Measurements from ENCODE around the gene RBM33.
"Not testable (repeated sequence)": the region's sequence is repeated elsewhere in the genome, so short reads cannot be mapped to it uniquely, and the experiment has no call there.

RBM33 gene

GRCh38 chr7:155686620-155687324, 42.3 kb downstream of the RBM33 start:
- WGBS (ENCODE audit: insufficient coverage, insufficient read length): no CpG with 5 or more reads among the region's 2 CpGs
- DNase-seq (ENCODE audit: low read depth, low spot score); H3K36me3 ChIP-seq (ENCODE audit: control insufficient read depth, insufficient read depth, low read length): not testable (repeated sequence)

GRCh38 chr7:155688237-155688636, 43.8 kb downstream of the RBM33 start:
- H3K4me3 ChIP-seq (ENCODE audit: low read length); H3K27me3 ChIP-seq (ENCODE audit: control insufficient read depth, insufficient read depth, low read length); H3K9me3 ChIP-seq (ENCODE audit: control insufficient read depth, insufficient read depth, low read length); H3K36me3 ChIP-seq (ENCODE audit: control insufficient read depth, insufficient read depth, low read length); H3K4me1 ChIP-seq (ENCODE audit: control insufficient read depth, insufficient read depth, low read length); H3K27ac ChIP-seq (ENCODE audit: low read length); DNase-seq (ENCODE audit: low read depth, low spot score): not testable (repeated sequence)
- WGBS (ENCODE audit: insufficient coverage, insufficient read length): no CpG with 5 or more reads among the region's 2 CpGs

More at GRCh38 chr7:155686620-155687324, 42.3 kb downstream of the RBM33 start:
- H3K27ac ChIP-seq (ENCODE audit: low read length); H3K9me3 ChIP-seq (ENCODE audit: control insufficient read depth, insufficient read depth, low read length); H3K4me3 ChIP-seq (ENCODE audit: low read length); H3K4me1 ChIP-seq (ENCODE audit: control insufficient read depth, insufficient read depth, low read length); H3K27me3 ChIP-seq (ENCODE audit: control insufficient read depth, insufficient read depth, low read length): not testable (repeated sequence)

- not testable (repeated sequence) for H3K9me3 ChIP-seq (ENCODE audit: control insufficient read depth, insufficient read depth, low read length); DNase-seq (ENCODE audit: low read depth, low spot score); H3K36me3 ChIP-seq (ENCODE audit: control insufficient read depth, insufficient read depth, low read length); H3K4me3 ChIP-seq (ENCODE audit: low read length); H3K27ac ChIP-seq (ENCODE audit: low read length); H3K27me3 ChIP-seq (ENCODE audit: control insufficient read depth, insufficient read depth, low read length); H3K4me1 ChIP-seq (ENCODE audit: control insufficient read depth, insufficient read depth, low read length)
- WGBS (ENCODE audit: insufficient coverage, insufficient read length): no CpG with 5 or more reads among the region's 3 CpGs
Observed at GRCh38 chr7:155690655-155691054, 46.2 kb downstream of the RBM33 start.

DNA sequence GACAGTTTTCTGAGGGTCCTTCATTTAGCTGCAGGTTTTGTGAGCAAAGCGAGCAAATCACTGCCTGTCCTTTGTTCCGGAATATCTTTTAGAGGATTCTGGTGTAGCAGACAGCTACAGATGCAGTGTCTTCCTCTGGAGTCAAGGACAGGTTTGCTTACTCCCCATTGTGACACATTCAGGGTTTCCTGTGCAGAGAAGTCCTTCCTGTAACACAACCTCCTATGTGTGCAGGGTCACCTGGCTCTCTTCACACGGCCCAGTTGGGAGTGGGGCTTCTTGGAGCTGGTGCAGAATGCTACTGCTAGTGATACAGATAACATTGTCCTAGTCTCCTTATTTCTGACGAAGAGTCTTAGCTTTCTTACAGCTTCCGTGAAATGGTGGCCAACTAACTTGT, 47.9 kb downstream of the RBM33 start:
- Histone ChIP-seq H3K4me3 (ENCODE audit: low read length) (no peak overlapping the region), H3K4me1 (ENCODE audit: control insufficient read depth, insufficient read depth, low read length) (no peaks in the 10 kb centered on the region), H3K36me3 (ENCODE audit: control insufficient read depth, insufficient read depth, low read length) (no peaks in the 10 kb centered on the region), H3K27me3 (ENCODE audit: control insufficient read depth, insufficient read depth, low read length) (no peaks in the 10 kb centered on the region), H3K9me3 (ENCODE audit: control insufficient read depth, insufficient read depth, low read length) (no peaks in the 10 kb centered on the region), H3K27ac (ENCODE audit: low read length) (no peak overlapping the region)
- no CpG with 5 or more reads among the region's 5 CpGs for WGBS (ENCODE audit: insufficient coverage, insufficient read length)
- no peak for DNase-seq (ENCODE audit: low read depth, low spot score)

DNA sequence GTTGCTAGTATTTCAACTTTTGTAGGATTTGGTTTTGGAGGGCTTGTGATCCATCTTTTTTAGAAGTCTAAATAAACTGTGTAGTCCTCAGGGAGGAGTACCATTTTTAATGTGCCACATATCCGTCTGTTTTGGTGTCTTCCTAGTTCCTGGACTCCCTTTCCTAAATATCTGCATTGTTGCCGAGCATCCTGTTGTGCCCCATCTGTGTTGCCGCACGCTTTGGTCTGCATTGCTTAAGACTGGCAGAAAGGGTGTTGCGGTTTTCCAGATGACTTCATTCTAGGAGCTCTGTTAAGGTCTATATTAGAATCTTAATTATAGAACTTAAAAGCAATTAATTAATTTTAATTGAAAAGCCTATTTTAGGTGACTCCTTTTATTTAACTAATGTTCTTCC, 49.4 kb downstream of the RBM33 start:
- Histone ChIP-seq H3K27ac (ENCODE audit: low read length) (no peak overlapping the region), H3K9me3 (ENCODE audit: control insufficient read depth, insufficient read depth, low read length) (no peaks in the 10 kb centered on the region), H3K27me3 (ENCODE audit: control insufficient read depth, insufficient read depth, low read length) (no peaks in the 10 kb centered on the region), H3K4me1 (ENCODE audit: control insufficient read depth, insufficient read depth, low read length) (no peaks in the 10 kb centered on the region), H3K36me3 (ENCODE audit: control insufficient read depth, insufficient read depth, low read length) (no peaks in the 10 kb centered on the region), H3K4me3 (ENCODE audit: low read length) (no peak overlapping the region)
- DNase-seq (ENCODE audit: low read depth, low spot score): no peak
- no CpG with 5 or more reads among the region's 5 CpGs for WGBS (ENCODE audit: insufficient coverage, insufficient read length)

GRCh38 chr7:155694851-155695250, 50.4 kb downstream of the RBM33 start:
- no peak for DNase-seq (ENCODE audit: low read depth, low spot score)
- H3K27ac ChIP-seq (ENCODE audit: low read length): no peak overlapping the region
- WGBS (ENCODE audit: insufficient coverage, insufficient read length): no CpG with 5 or more reads among the region's 5 CpGs
- H3K4me1 ChIP-seq (ENCODE audit: control insufficient read depth, insufficient read depth, low read length): no peaks in the 10 kb centered on the region
- no peaks in the 10 kb centered on the region for H3K36me3 ChIP-seq (ENCODE audit: control insufficient read depth, insufficient read depth, low read length)
- no peaks in the 10 kb centered on the region for H3K27me3 ChIP-seq (ENCODE audit: control insufficient read depth, insufficient read depth, low read length)
- no peak overlapping the region for H3K4me3 ChIP-seq (ENCODE audit: low read length)
- no peaks in the 10 kb centered on the region for H3K9me3 ChIP-seq (ENCODE audit: control insufficient read depth, insufficient read depth, low read length)

GRCh38 chr7:155696747-155697146, 52.3 kb downstream of the RBM33 start:
- Histone ChIP-seq H3K4me3 (ENCODE audit: low read length) (no peak overlapping the region), H3K36me3 (ENCODE audit: control insufficient read depth, insufficient read depth, low read length) (no peaks in the 10 kb centered on the region), H3K27ac (ENCODE audit: low read length) (no peak overlapping the region), H3K4me1 (ENCODE audit: control insufficient read depth, insufficient read depth, low read length) (no peaks in the 10 kb centered on the region), H3K9me3 (ENCODE audit: control insufficient read depth, insufficient read depth, low read length) (no peaks in the 10 kb centered on the region), H3K27me3 (ENCODE audit: control insufficient read depth, insufficient read depth, low read length) (no peaks in the 10 kb centered on the region)
- no peak for DNase-seq (ENCODE audit: low read depth, low spot score)
- no CpG with 5 or more reads among the region's 5 CpGs for WGBS (ENCODE audit: insufficient coverage, insufficient read length)

- DNase-seq (ENCODE audit: low read depth, low spot score): no peak
- Histone ChIP-seq H3K36me3 (ENCODE audit: control insufficient read depth, insufficient read depth, low read length) (no peaks in the 10 kb centered on the region), H3K4me3 (ENCODE audit: low read length) (no peak overlapping the region), H3K9me3 (ENCODE audit: control insufficient read depth, insufficient read depth, low read length) (no peaks in the 10 kb centered on the region), H3K4me1 (ENCODE audit: control insufficient read depth, insufficient read depth, low read length) (no peaks in the 10 kb centered on the region), H3K27ac (ENCODE audit: low read length) (no peak overlapping the region), H3K27me3 (ENCODE audit: control insufficient read depth, insufficient read depth, low read length) (no peaks in the 10 kb centered on the region)
- WGBS (ENCODE audit: insufficient coverage, insufficient read length): no CpG with 5 or more reads among the region's 1 CpG
Observed at GRCh38 chr7:155698633-155699032, 54.2 kb downstream of the RBM33 start.

- Histone ChIP-seq H3K36me3 (ENCODE audit: control insufficient read depth, insufficient read depth, low read length) (no peaks in the 10 kb centered on the region), H3K27ac (ENCODE audit: low read length) (no peak overlapping the region), H3K4me1 (ENCODE audit: control insufficient read depth, insufficient read depth, low read length) (no peaks in the 10 kb centered on the region), H3K27me3 (ENCODE audit: control insufficient read depth, insufficient read depth, low read length) (no peaks in the 10 kb centered on the region), H3K9me3 (ENCODE audit: control insufficient read depth, insufficient read depth, low read length) (no peaks in the 10 kb centered on the region), H3K4me3 (ENCODE audit: low read length) (no peak overlapping the region)
- WGBS (ENCODE audit: insufficient coverage, insufficient read length): no CpG with 5 or more reads among the region's 7 CpGs
- no peak for DNase-seq (ENCODE audit: low read depth, low spot score)
Observed at GRCh38 chr7:155699180-155699579, 54.7 kb downstream of the RBM33 start.

DNA sequence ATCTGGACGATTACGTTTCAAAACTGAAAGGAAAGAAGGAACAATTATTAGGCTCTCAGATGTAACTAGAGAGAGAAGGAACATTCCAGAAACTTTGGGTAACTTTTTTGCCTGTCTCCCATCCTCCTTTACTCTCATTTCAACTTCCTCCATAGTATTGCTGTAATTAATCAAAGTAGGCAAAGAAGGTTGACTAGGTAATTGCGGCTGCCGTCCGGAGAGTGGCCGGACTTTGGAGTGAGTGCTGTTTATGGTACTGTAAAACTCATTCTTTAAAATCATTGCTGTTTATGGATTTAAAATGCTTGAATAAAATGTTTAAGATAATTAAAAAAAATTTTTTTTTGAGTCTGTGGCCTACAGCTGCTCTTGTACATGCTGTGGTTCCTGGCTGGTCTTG, 56.4 kb downstream of the RBM33 start:
- no CpG with 5 or more reads among the region's 6 CpGs for WGBS (ENCODE audit: insufficient coverage, insufficient read length)
- H3K9me3 ChIP-seq (ENCODE audit: control insufficient read depth, insufficient read depth, low read length): no peaks in the 10 kb centered on the region
- no peaks in the 10 kb centered on the region for H3K4me1 ChIP-seq (ENCODE audit: control insufficient read depth, insufficient read depth, low read length)
- no peaks in the 10 kb centered on the region for H3K27me3 ChIP-seq (ENCODE audit: control insufficient read depth, insufficient read depth, low read length)
- no peaks in the 10 kb centered on the region for H3K36me3 ChIP-seq (ENCODE audit: control insufficient read depth, insufficient read depth, low read length)
- H3K4me3 ChIP-seq (ENCODE audit: low read length): no peak overlapping the region
- no peak for DNase-seq (ENCODE audit: low read depth, low spot score)
- no peak overlapping the region for H3K27ac ChIP-seq (ENCODE audit: low read length)

GRCh38 chr7:155701972-155702544, 57.6 kb downstream of the RBM33 start:
- H3K4me1 ChIP-seq (ENCODE audit: control insufficient read depth, insufficient read depth, low read length): no peaks in the 10 kb centered on the region
- no peak for DNase-seq (ENCODE audit: low read depth, low spot score)
- WGBS (ENCODE audit: insufficient coverage, insufficient read length): no CpG with 5 or more reads among the region's 3 CpGs
- H3K27ac ChIP-seq (ENCODE audit: low read length): no peak overlapping the region
- H3K27me3 ChIP-seq (ENCODE audit: control insufficient read depth, insufficient read depth, low read length): no peaks in the 10 kb centered on the region
- no peaks in the 10 kb centered on the region for H3K9me3 ChIP-seq (ENCODE audit: control insufficient read depth, insufficient read depth, low read length)
- H3K36me3 ChIP-seq (ENCODE audit: control insufficient read depth, insufficient read depth, low read length): peaks cover 3% of the 10 kb centered on the region; the same call in 1 of the 2 replicates
- H3K4me3 ChIP-seq (ENCODE audit: low read length): no peak overlapping the region

Measured in iPS DF 6.9 (cell line).